EH (cell line): ENCODE data around the gene FMN1.
"Not testable (repeated sequence)": the region's sequence is repeated elsewhere in the genome, so short reads cannot be mapped to it uniquely, and the experiment has no call there.

Experiments
- DNase-seq: peaks from one replicate; pipeline ENCODE4 v3.0.0-alpha.2; 2015; ENCODE audit warnings: low read depth

The FMN1 gene

DNA sequence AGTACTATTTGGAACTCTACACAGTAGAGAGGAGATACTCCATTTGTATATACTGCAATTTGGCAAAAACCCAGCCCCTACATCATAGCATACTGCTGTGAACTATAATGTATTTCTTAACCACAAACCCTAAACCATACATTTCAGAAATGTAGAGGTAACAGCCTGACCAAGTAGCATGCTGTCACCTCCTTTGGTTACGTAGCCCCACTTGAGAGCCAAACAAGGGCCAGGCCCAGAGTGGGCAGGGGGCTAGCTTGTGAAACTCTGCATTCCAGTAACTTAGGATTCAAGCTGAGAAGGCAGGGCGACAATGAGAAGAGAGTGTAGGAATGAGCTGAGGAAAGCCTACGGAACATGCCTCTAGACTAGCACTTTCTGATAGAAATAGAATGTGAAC, 340.9 kb downstream of the FMN1 start:
- DNase-seq, result no peak

DNA sequence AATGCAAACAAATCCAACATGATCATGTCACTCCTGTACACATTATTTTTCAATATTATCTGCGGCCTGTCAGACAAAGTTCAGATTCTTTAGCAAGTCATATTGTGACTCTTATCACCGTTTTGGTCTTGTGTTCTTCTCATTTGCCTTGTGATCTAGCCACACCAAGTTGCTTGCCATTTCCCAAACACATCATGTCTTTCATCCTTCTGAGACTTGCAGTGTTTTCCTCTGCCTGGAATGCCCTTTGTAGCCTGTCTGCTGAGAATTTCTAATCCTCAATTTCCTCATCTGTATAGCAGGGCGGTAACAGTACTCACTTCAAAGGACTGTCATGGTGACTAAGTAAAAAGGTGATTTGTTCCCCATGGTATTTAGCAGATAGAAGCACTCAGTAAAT, 341.7 kb downstream of the FMN1 start:
- DNase-seq, result no peak

DNA sequence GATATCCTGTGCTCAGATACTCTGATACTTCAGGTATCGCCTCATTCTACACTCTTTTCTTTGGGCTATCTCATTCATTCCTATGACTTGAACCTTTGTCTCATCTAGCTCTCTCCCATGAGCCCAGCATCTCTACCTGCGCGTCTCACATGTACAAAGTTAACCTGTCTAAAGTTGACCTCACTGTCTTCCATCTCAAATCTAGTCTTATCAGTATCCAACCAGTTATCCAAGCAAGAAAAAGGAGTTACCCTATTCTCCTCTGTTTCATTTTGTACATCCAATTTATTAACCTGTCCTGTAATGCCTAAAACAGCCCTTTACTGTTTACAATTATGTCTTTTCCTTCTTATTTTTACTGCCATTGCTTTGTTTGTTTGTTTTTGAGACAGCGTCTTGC, 342.5 kb downstream of the FMN1 start:
- DNase-seq, result no peak

DNA sequence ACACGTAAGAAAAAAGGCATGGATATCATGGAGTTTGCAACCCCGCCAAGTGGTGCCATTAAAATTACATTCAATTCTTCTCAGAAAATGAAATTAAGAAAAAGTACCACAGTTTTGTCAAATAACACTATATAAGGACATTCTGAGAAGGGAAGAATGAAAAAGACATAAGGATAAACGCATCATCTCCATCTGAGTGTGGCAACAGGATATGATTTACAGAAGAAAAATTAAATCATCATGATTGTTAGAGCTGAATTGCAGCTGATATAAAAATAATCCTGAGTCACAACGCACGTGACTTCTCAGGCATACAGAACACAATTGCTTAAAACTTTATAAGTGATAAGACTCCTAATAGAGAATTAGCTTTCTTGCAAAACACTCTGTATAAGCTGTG, 342.9 kb downstream of the FMN1 start:
- DNase-seq, result peak; percentile 96

DNA sequence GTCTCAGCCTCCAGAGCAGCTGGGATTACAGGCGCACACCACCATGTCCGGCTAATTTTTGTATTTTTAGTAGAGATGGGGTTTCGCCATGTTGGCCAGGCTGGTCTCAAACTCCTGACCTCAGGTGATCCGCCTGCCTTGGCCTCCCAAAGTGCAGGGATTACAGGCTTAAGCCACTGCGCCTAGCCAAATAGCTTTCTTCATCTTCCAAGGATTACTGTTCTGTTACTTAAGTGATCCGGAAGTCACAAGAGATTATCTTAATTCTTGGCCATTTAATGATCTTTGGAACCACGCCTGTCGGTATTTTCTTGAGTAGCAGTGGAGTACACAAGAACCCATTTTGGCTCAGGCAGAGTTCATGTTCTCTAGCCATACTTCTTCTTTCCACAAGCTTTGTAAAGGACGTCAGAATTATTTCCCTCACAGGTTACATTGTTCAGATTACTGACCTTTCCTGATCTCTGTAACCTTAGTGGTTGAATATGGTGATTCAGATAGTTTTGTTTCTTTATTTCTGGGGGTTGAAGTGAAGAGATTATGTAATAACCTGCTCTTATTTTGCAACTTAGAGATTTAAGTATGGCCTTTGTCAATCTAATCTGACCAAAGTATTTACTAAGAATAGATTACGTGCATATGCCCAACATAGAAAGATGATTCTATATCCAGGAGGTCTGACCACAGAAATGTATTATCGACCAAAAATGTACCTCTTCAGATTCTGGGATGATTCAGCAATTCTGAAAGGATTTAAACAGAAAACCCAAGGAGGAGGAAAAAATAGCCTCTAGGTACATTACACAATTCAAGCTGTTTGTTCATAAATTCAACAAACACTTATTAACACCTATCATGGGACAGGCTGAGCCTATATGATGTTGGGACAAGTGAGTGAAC, 344.5 kb downstream of the FMN1 start:
- DNase-seq, result peak; percentile 97

DNA sequence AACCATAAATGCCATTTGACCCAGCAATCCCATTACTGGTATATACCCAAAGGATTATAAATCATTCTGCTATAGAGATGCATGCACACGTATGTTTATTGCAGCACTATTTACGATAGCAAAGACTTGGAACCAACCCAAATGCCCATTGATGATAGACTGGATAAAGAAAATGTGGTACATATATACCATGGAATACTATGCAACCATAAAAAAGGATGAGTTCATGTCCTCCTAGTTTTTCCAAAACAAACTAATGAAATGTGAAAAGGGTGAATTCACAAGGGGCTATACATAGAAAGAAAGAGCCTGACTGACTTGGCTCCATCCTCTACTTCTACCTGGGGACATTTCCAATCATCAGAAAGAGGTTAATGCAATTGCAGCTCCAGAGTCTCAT, 347.8 kb downstream of the FMN1 start:
- not testable (repeated sequence) for DNase-seq

DNA sequence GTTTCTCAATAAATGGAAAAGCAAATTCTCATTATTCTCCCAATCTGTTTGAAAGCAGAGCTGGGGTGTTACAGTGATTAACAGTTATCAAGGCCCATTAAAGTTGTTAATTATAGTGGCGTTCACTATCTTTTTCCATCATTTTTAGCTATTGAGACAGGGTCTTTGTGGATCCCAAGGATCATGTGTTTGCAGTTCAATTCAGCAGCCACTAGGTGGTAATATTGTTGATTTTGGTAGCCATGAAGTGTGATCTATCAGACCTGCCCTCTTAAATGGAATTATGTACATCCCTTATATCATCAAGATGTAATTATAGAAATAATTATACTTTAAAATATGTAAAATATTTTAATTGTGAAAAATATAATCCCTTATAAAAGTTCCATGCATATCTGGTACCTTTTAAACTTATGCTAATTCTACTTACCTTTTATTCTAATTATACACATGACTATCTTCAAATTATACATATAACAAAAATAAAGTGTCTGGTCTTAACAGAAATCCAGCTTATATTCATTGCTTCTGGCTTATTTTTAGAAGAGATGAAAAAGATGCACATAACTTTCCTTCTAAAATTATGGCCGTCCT, 350.3 kb downstream of the FMN1 start:
- DNase-seq, result peak; percentile 59

DNA sequence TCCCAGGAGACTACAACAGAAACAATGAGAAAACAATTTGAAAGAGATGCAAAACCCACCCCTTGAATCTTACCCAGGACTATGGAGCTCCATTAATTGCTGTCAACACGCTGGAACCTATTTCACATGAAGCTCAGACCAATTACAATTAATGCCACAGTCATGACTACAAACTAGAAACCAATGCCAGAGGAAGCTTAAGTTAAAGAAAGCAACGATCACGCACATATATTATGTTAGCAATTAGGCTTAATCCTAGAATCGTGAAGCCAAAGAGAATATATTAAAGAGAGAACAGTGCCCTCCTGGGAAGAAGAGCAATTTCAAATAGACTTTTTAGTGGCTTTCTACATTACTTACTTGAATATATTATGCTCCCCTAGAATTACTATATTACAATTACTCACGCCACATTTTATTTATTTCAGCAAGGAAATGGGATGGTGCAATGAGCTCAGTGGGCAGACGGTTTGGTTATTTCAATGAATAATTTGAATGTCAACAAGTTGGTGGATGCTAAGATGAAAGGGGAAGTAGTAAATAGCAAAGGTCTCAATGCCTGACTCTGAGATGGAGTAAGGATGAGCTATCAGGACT, 351.2 kb downstream of the FMN1 start:
- DNase-seq, result peak; percentile 46

DNA sequence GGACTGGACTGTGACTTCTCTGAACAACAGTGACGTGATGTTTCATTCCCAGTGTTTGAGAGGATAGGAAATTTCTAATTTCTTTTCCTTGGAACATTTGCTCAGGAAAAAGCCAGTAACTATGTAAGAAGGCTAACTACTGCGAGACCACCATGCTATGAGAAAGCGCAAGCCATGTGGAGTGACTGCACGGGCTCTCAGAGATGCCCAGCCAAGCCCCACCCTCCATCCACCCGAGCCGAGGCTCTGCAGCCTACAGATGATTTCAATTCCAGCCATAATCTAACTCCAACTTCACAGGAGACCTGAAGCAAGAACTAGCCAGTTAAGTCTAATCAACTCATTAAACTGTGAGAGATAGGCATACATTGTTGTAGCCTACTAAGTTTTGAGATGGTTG, 352.4 kb downstream of the FMN1 start:
- DNase-seq, result no peak

DNA sequence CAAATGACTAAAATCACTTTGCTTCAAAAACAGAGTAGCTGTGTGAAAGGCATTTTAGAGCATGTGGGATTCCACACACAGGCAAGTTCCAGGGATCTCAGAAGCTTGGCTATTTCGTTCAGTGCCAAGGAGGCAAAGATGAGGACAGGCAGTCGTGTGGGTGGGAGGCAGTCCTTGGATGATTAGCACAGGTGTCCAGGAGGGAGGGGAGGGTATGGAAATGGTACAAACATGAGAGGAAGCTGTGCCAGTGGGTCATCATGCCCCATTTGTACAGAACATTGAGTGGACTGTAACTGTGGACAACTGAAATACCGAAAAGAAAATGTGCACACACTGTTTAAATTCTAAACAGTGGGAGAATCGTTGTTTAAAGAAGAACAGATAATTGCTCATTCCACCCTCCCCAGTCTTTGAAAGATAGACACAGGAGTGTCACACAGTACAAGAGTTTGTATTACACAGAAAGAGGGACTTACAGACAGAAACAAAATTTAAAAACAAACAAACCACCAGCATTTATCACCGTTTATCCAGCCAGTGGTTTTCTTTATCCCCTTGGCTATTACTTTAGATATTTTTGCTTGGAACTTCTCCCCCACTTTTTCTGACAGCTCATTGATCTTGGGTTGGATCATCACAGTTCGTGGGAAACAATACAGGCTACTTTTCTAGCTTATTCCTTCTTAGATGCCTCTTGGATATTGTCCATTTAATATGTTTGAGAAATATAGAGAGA, 353.8 kb downstream of the FMN1 start:
- DNase-seq, result peak; percentile 77

DNA sequence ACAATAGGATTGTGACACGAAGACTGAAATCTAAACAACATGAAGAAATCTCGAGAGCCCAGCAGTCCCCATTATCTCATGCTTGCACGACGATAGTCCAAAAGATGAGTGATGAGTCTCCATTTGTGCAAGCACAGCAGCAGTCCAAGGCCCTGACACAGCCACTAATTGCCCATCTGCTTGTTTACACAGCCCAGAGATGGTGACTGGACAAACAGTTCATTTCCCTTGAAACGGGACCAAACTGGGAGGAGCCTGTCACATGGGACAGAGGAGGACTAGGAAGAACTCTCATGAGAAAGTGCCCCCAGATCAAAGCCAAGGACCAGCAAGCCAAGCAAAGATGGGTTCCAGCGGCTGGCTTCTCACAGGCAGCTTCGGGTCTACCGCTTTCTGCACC, 355.7 kb downstream of the FMN1 start:
- peak; percentile 99 for DNase-seq

DNA sequence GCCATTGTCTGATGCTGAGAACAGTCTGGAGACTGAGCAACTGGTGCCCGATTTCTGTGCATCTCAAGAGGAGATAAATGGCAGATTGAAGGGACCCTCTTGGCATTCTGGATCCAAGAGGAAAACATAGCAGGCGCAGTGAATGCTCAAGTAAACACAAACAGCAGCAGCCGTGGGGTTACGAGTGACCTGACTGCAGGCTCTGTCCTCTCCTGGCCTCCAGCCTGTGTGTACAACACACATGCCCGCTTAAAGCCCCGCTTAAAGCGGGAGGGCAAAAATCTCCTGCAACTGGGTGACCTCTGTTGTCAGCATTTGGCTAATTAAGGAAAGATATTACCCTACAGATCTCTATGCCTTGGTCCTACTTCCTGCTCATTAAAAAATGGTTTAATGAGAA, 356.2 kb downstream of the FMN1 start:
- DNase-seq, result no peak

DNA sequence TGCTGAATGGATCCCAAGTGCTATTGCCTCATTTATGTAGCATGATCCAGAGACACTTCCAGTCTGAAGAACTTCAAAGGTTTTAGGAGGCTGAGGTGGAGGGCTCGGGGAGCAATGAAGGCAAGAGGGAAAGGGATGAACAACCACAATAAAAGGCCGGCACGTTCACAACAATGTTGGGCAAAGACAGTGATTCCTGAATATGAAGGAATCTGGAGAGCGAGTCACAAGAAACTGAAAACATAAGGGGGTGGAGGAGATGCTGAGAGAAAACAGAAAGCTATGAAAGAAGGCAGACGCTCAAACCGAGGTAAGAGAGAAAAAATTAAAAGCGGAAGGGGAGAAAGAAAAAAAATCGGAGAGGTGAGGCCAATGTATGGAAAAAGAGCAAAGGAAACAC, 356.6 kb downstream of the FMN1 start:
- DNase-seq, result peak; percentile 36

DNA sequence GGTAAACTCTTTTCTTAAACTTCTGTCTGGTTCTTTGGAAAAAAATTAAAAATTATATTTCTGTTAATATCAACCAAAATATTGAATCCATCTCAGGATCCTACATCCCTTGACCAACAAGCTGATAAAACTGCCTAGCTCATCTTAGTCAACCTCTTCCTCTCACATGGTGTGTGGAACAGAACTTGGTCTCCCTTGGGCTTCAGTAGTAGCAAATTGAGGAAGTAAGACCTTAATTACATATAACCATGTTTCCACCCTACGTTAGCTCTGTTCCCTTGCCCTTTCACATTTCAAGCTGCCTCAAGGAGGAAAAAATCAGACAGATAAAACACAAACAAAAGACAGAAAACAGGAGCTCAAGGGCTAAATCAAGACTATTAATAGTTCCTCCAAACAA, 360.4 kb downstream of the FMN1 start:
- no peak for DNase-seq

DNA sequence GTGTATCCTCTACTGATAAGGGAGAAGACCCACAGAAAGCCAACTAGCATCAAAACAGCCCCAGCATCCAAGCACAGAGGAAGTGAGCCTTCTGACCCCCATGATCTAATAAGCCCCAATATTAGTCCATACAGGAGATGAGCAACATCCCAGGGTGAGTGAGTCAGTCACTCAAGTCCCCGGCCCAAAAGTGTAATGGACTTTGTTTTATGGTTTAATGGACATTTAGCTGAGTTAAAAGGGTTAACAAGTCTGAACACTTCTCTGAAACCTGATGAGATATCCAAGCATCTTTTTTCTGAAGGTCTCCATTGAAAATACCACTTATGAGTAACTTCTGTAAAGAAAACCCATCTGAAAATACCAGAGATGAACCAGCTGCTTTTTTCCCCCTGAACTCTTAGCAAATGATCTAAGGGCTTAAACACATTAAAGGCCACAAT, 361.1 kb downstream of the FMN1 start:
- peak; percentile 54 for DNase-seq

DNA sequence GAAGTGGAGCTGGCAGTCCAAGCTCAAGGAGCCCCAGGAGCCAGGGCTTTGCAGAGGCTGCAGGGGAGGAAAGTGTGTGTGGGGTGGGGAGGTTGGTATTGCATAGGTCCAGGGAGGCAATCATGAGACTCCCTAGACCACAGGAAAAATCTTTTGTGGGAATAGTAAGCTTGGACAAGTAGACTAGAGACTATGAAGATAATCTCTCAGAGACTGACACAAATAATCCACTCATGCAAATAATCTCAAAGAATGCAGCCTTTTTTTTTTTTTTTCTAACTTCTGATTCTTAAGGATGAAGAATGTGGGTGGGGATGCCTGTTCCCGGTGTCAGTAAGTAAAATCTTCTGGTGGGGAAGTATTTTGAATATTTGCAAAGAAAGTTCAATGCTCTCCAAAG, 363.0 kb downstream of the FMN1 start:
- DNase-seq, result peak; percentile 67

DNA sequence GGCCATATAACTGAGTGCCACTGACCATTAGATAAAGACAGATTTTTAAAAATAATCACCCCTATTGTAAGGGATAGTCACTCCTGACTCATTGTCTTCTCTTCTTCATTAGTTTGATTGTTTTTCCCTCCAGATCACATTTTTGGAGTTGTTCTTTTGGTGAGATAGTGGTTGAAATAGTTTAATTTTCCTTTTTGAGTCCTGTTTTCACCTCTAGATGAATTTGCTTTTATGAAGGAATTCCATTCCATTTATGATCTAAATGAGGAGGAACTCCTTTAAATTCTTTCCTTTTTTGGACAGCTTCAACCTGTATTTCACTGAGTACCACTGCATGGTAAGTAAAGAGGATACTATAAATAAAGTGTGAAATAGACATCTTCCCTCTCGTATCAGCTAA, 364.3 kb downstream of the FMN1 start:
- peak; percentile 72 for DNase-seq

DNA sequence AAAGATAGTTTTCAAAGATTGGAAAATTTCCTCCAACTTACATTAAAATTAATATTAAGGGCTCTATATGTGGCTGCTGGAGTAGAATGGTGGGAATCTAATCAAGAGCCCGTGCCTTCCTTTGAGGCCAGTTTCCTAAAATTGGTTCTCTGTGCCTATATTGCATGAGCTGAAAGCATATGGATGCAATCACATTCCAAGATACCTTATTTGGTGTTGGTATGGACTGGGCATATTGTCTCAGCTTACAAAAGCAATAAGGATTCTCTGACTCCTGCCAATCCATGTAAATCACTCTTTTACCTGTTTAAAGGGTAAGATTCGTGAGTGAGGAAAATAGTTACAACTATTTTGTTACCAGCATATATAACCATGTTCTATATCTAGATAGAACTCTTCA, 365.1 kb downstream of the FMN1 start:
- peak; percentile 49 for DNase-seq

DNA sequence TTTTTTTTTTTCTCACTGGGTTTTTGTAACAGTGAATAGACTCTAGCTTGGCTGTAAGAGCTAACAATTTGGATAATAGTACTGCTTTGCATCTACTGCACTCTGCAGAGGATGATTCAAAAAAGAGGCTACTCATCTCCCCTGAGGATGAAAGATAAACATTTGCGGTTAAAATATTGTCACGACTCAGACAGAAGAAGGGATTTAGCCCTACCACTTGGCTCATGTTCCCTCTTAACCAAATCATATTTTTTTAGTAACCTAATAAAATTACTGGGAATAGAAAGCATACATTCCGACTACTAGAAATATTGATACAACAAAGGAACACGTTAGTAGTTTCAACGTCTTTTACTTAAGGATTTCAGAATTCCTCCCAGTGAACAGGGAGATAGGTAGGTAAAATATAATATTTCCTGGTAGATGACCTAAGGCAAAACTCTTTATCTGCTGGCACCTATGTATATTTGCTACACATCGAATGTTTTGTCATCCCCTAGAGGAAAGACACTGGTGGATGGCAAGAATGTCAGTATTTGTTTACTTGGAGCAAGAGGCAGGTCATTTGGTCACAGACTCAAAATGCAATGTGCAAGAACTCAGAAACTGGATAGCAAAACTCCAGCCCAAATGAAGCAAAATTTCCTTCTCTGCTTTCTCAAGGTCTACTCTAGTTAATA, 365.9 kb downstream of the FMN1 start:
- peak; percentile 97 for DNase-seq

DNA sequence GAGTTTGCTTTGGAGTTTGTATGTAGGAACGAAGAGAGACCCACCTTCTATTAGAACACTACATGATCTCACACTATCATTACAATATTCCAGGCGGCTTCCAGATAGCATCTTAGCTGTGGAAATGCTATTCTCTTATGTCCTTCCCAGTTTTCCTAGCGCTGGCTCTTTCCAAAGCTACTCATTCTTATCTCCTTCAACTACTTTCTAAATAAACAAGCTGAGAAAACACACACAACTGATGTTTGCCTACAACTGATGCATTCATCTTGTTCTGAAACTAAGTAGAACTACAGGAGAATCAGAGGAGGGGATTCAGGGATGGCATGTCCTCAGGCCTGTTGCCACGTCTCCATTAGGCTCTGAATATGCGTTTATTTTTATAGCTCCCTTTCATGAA, 367.8 kb downstream of the FMN1 start:
- DNase-seq, result no peak

DNA sequence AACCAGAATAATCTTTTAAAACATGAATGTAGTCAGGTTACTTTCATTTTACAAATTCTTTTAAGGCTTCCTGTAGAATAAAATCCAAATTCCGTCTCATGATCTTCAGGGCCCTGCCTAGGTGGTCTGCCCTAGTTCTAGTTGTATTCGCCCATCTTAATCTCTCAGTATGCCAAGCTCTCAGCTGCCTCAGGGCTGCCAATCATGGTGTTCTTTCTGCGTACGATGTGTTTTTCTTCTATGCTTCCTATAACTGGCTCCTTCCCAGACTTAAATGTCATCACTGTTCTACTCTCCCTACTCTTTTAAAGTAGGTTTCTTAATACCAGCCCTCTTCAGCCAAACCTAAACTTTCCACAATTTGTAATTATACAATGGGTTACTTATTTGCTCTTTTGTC, 369.3 kb downstream of the FMN1 start:
- no peak for DNase-seq

DNA sequence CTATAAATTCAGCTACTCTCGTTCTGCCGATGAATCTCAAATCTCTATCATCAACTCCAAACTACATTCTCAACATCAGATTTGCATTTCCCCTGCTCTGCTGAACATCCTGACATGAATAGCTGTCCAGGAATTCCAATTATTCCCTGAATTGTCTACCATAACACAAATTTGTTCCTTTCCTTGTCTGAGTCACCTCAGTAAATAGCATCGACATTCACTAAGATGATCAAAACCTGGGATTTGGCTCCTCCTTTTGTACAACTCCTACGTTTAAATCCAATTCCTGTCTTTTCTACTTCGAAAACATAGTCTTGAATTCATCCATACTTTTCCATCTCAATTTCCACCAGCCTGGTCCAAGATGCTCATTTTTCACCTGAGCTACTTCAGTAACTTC, 369.7 kb downstream of the FMN1 start:
- peak; percentile 97 for DNase-seq
